Measurements from ENCODE around the gene DGKQ. TPM values are rescaled to one million over a fixed set of nuclear protein-coding genes. Genes with fewer than 3 reads are reported as not detected.

The DGKQ gene
- total and polyA plus RNA-seq, 2 of the 13 experiments (the other 11 are each of a cell fraction or from before 2014, with no cell fraction given), result 4.5 to 7.2 TPM

GRCh38 chr4:972651-973424 is 531 bp downstream of the DGKQ start (continued):
- TF ChIP-seq RERE (CRISPR knock-in tag; IDR thresholded peaks at IDR 0.05; ENCODE audit: low read depth), result no peak
- TF ChIP-seq AHDC1 (CRISPR knock-in tag; IDR thresholded peaks at IDR 0.05; ENCODE audit: borderline replicate concordance), result no peak
- peak; percentile 26; the same call in 1 of the 2 replicates for TF ChIP-seq RBFOX2 (IDR thresholded peaks at IDR 0.05; ENCODE audit: low read depth, low read length)
- no peak for TF ChIP-seq ARID3A (IDR thresholded peaks at IDR 0.05; ENCODE audit: low read depth, low read length)
- no peak for TF ChIP-seq PHB2 (IDR thresholded peaks at IDR 0.05; ENCODE audit: partially characterized antibody)
- TF ChIP-seq SIN3B (IDR thresholded peaks at IDR 0.05; ENCODE audit: low read length), result no peak
- TF ChIP-seq MEF2D (CRISPR knock-in tag; IDR thresholded peaks at IDR 0.05), result no peak
- TF ChIP-seq THYN1 (CRISPR knock-in tag; IDR thresholded peaks at IDR 0.05; ENCODE audit: borderline replicate concordance, low read depth), result no peak
- no peak for TF ChIP-seq NR2F2 (IDR thresholded peaks at IDR 0.05; ENCODE audit: borderline replicate concordance, low read depth)
- TF ChIP-seq ZNF10 (CRISPR knock-in tag; IDR thresholded peaks at IDR 0.05; ENCODE audit: borderline replicate concordance, low read depth), result no peak
- TF ChIP-seq FOXP1 (IDR thresholded peaks at IDR 0.05), result no peak
- TF ChIP-seq FOXP1 (CRISPR knock-in tag; IDR thresholded peaks at IDR 0.05), result no peak
- peak; percentile 17; the same call in 1 of the 2 replicates for TF ChIP-seq REPIN1 (CRISPR knock-in tag; IDR thresholded peaks at IDR 0.05; ENCODE audit: borderline replicate concordance, low read depth)
- TF ChIP-seq ZNF558 (CRISPR knock-in tag; IDR thresholded peaks at IDR 0.05; ENCODE audit: borderline replicate concordance), result no peak
- TF ChIP-seq RARA (CRISPR knock-in tag; IDR thresholded peaks at IDR 0.05), result no peak
- TF ChIP-seq NAIF1 (CRISPR knock-in tag; IDR thresholded peaks at IDR 0.05; ENCODE audit: borderline replicate concordance), result no peak
- peak; percentile 11 for TF ChIP-seq HNRNPLL (IDR thresholded peaks at IDR 0.05; ENCODE audit: low read depth, low read length, poor library complexity, severe bottlenecking)
